H1 (cell line): ENCODE measurements around the gene CCT4. TPM values are rescaled to one million over a fixed set of nuclear protein-coding genes. Genes with fewer than 3 reads are reported as not detected.

Experiments used
- CTCF ChIA-PET: fragments of 300-600 bp; sonication (Branson Sonifier 250); formaldehyde crosslinking; loops from one replicate; lab custom pipeline; 2021; ENCODE audit not compliant: partially characterized antibody; lab: Charles Lee
- POLR2A ChIA-PET: fragments of 300-600 bp; sonication (Branson Sonifier 250); formaldehyde crosslinking; loops from one replicate; lab custom pipeline; 2021; ENCODE audit warnings: inconsistent platforms; ENCODE audit not compliant: partially characterized antibody; lab: Charles Lee
- DNase-seq, 2 experiments: peaks; one replicate each; pipeline versions ENCODE4 v3.0.0 to v3.0.0-alpha.2; 2010 to 2022; ENCODE audit warnings: low spot score in 2 of 2, low read depth in 1 of 2, mixed read lengths in 1 of 2
- FAIRE-seq: peaks from 2 replicates; lab custom pipeline; 2011; peaks lifted over from hg19 to GRCh38; lab: Jason Lieb, UNC
- H2AFZ ChIP-seq: 2 replicates; pipeline ENCODE4 v1.8.1; 2012; ENCODE audit warnings: low read length, inconsistent platforms
- H2AK5ac ChIP-seq: 2 replicates; pipeline ENCODE4 v1.6.1; 2013; ENCODE audit warnings: low read depth, low read length
- H2BK120ac ChIP-seq: replicated peaks from 2 replicates; pipeline ENCODE3; 2013; ENCODE audit warnings: low read depth, low read length, inconsistent platforms
- H2BK12ac ChIP-seq: 2 replicates; pipeline ENCODE4 v1.6.1; 2013; ENCODE audit warnings: low read depth, low read length
- H2BK15ac ChIP-seq: 2 replicates; pipeline ENCODE4 v1.6.1; 2013; ENCODE audit warnings: low read length
- H2BK20ac ChIP-seq: 2 replicates; pipeline ENCODE4 v1.6.1; 2013; ENCODE audit warnings: low read length
- H2BK5ac ChIP-seq: 2 replicates; pipeline ENCODE4 v1.6.1; 2013; ENCODE audit warnings: low read depth, low read length
- H3K14ac ChIP-seq: 2 replicates; pipeline ENCODE4 v1.6.1; 2013; ENCODE audit warnings: inconsistent platforms; ENCODE audit not compliant: insufficient read length
- H3K18ac ChIP-seq: 2 replicates; pipeline ENCODE4 v1.6.1; 2013; ENCODE audit warnings: low read length; ENCODE audit errors: extremely low read depth
- H3K23ac ChIP-seq: 2 replicates; pipeline ENCODE4 v1.6.1; 2013; ENCODE audit warnings: inconsistent platforms; ENCODE audit not compliant: insufficient read length
- H3K23me2 ChIP-seq: 2 replicates; pipeline ENCODE4 v1.6.1; 2013; ENCODE audit warnings: low read depth, low read length
- H3K27ac ChIP-seq: 2 replicates; pipeline ENCODE4 v1.6.1; 2011; ENCODE audit warnings: low read depth, low read length, inconsistent platforms
- H3K27me3 ChIP-seq, 4 experiments: replicated peaks in 1 of 4; 1 replicate in 1 of 4; 2 replicates in 3 of 4; pipeline versions ENCODE4 v1.6.1 to v1.8.1; 2011 to 2013; ENCODE audit warnings: low read length in 3 of 4, mild to moderate bottlenecking in 3 of 4, inconsistent platforms in 2 of 4, mixed read lengths in 2 of 4, moderate library complexity in 1 of 4; ENCODE audit not compliant: control insufficient read depth in 3 of 4, insufficient read depth in 3 of 4; ENCODE audit errors: extremely low read depth in 1 of 4
- H3K36me3 ChIP-seq, 4 experiments: 2 replicates each; pipeline versions ENCODE4 v1.6.1 to v1.8.1; 2011 to 2013; ENCODE audit warnings: mild to moderate bottlenecking in 4 of 4, low read length in 3 of 4, moderate library complexity in 2 of 4, control low read depth in 1 of 4, inconsistent platforms in 1 of 4; ENCODE audit not compliant: insufficient read depth in 4 of 4, control insufficient read depth in 2 of 4
- H3K4ac ChIP-seq: replicated peaks from 2 replicates; pipeline ENCODE3; 2013; ENCODE audit warnings: low read length, low read depth, mixed read lengths, inconsistent platforms; ENCODE audit not compliant: insufficient read length
- H3K4me1 ChIP-seq, 4 experiments: replicated peaks in 1 of 4; 1 replicate in 1 of 4; 2 replicates in 3 of 4; pipeline versions ENCODE4 v1.6.1 to v1.8.1; 2011 to 2013; ENCODE audit warnings: low read length in 3 of 4, inconsistent platforms in 2 of 4, mixed read lengths in 1 of 4; ENCODE audit not compliant: insufficient read depth in 4 of 4, control insufficient read depth in 3 of 4
- H3K4me2 ChIP-seq, 2 experiments: 2 replicates each; pipeline versions ENCODE4 v1.6.1 to v1.8.1; 2011 to 2013; ENCODE audit warnings: low read depth in 2 of 2, low read length in 2 of 2, control low read depth in 1 of 2, inconsistent platforms in 1 of 2, mild to moderate bottlenecking in 1 of 2; ENCODE audit not compliant: insufficient read depth in 1 of 2
- H3K4me3 ChIP-seq, 4 experiments: fragments of 200-600, 300-600 bp in 1 of 4; sonication (generic), shearing (Covaris generic), sonication (Bioruptor Twin) in 1 of 4; 2 replicates each; pipeline versions ENCODE4 v1.5.1 to v1.8.1; 2011 to 2016; ENCODE audit warnings: low read length in 4 of 4, low read depth in 3 of 4, control low read depth in 2 of 4, inconsistent platforms in 2 of 4, mild to moderate bottlenecking in 2 of 4, mixed read lengths in 1 of 4, moderate library complexity in 1 of 4; ENCODE audit not compliant: insufficient read depth in 2 of 4; ENCODE audit errors: extremely low read depth in 1 of 4
- H3K56ac ChIP-seq: replicated peaks from 2 replicates; pipeline ENCODE3; 2013; ENCODE audit warnings: low read depth, mild to moderate bottlenecking, mixed read lengths, low read length, inconsistent platforms; ENCODE audit not compliant: insufficient read length
- H3K79me1 ChIP-seq: 2 replicates; pipeline ENCODE4 v1.6.1; 2013; ENCODE audit warnings: low read depth, low read length, control low read depth
- H3K79me2 ChIP-seq, 2 experiments: 2 replicates each; pipeline versions ENCODE4 v1.6.1 to v1.8.1; 2012 to 2013; ENCODE audit warnings: low read length in 2 of 2, mild to moderate bottlenecking in 2 of 2, inconsistent platforms in 1 of 2; ENCODE audit not compliant: insufficient read depth in 2 of 2, control insufficient read depth in 1 of 2
- H3K9ac ChIP-seq, 4 experiments: replicated peaks in 1 of 4; 1 replicate in 1 of 4; 2 replicates in 3 of 4; pipeline versions ENCODE4 v1.6.1 to v1.8.1; 2011 to 2013; ENCODE audit warnings: low read depth in 3 of 4, low read length in 3 of 4, control low read depth in 2 of 4, mild to moderate bottlenecking in 2 of 4, moderate library complexity in 2 of 4, inconsistent platforms in 1 of 4; ENCODE audit errors: extremely low read depth in 1 of 4
- H3K9me3 ChIP-seq, 2 experiments: 2 replicates each; pipeline versions ENCODE4 v1.6.1 to v1.8.1; 2012 to 2013; ENCODE audit warnings: mild to moderate bottlenecking in 2 of 2, moderate library complexity in 2 of 2, control low read depth in 1 of 2, inconsistent platforms in 1 of 2, low read depth in 1 of 2, low read length in 1 of 2, mixed read lengths in 1 of 2; ENCODE audit not compliant: insufficient read depth in 2 of 2
- H4K20me1 ChIP-seq, 2 experiments: replicated peaks in 1 of 2; 2 replicates each; pipeline versions ENCODE3 to v1.8.1; 2011 to 2013; ENCODE audit warnings: inconsistent platforms in 2 of 2, low read length in 2 of 2, mild to moderate bottlenecking in 1 of 2; ENCODE audit not compliant: insufficient read depth in 2 of 2, control insufficient read depth in 1 of 2
- H4K5ac ChIP-seq: 2 replicates; pipeline ENCODE4 v1.6.1; 2013; ENCODE audit warnings: low read length, low read depth, mixed read lengths, inconsistent platforms; ENCODE audit not compliant: insufficient read length
- H4K8ac ChIP-seq: 2 replicates; pipeline ENCODE4 v1.8.0; 2013; ENCODE audit warnings: mild to moderate bottlenecking, moderate library complexity, low read length, inconsistent platforms; ENCODE audit not compliant: insufficient read depth; ENCODE audit errors: extremely low read depth
- H4K91ac ChIP-seq: replicated peaks from 2 replicates; pipeline ENCODE3; 2013; ENCODE audit warnings: low read length, mixed read lengths, inconsistent platforms; ENCODE audit not compliant: insufficient read length
- NANOG ChIP-seq: IDR thresholded peaks from 2 replicates; pipeline ENCODE4 v1.6.1; 2011; ENCODE audit warnings: low read length, low read depth, mild to moderate bottlenecking, inconsistent platforms; ENCODE audit not compliant: insufficient read depth, poor library complexity, severe bottlenecking
- NRF1 ChIP-seq: IDR thresholded peaks from 2 replicates; pipeline ENCODE4 v1.6.1; 2011; ENCODE audit warnings: mild to moderate bottlenecking, low read depth, low read length, improper control_type of control experiment
- SIRT6 ChIP-seq: IDR thresholded peaks from one replicate; pipeline ENCODE4 v1.7.1; 2012; ENCODE audit warnings: low read length, inconsistent platforms
- WGBS, 2 experiments: shearing (Covaris generic) in 1 of 2; methylation state at CpG; one replicate each; pipeline versions ENCODE4 v1.1.6 to v1.1.7; 2013 to 2015; ENCODE audit warnings: low lambda C conversion rate in 2 of 2, mixed read lengths in 2 of 2, inconsistent platforms in 1 of 2, low coverage in 1 of 2, missing lambda C conversion rate in 1 of 2; ENCODE audit not compliant: insufficient replicate concordance in 2 of 2, insufficient coverage in 1 of 2, insufficient read length in 1 of 2; ENCODE audit errors: extremely low coverage in 1 of 2, missing lambda C conversion rate in 1 of 2; 5-methylcytosine and 5-hydroxymethylcytosine counted together
- polyA plus RNA-seq, 7 experiments: library from polyadenylated mRNA; depleted of rRNA in 3 of 7; stranded (reverse) in 5 of 7; unstranded in 2 of 7; fragments of >200 nt in 5 of 7; fragments of 200-250 nt in 2 of 7; gene quantifications; 1 replicate in 5 of 7; 2 replicates in 1 of 7; 4 replicates in 1 of 7; pipeline versions ENCODE4 v1.2.1 to v1.2.3, GENCODE V29; 2011 to 2013; ENCODE audit warnings: missing spikeins in 2 of 7, mixed read lengths in 2 of 7
- total RNA-seq: library from RNA; stranded (reverse); fragmentation: NEBNext Ultra II Directional; extraction: Animal tissue kit (Norgen Biotek cat#: 25700); gene quantifications from 2 replicates; pipeline ENCODE4 v1.2.1, GENCODE V29; 2021

CCT4 gene
- total and polyA plus RNA-seq, 2 of the 8 experiments (the other 6 are each of a cell fraction or from before 2014, with no cell fraction given) = 129 to 359 TPM

DNA sequence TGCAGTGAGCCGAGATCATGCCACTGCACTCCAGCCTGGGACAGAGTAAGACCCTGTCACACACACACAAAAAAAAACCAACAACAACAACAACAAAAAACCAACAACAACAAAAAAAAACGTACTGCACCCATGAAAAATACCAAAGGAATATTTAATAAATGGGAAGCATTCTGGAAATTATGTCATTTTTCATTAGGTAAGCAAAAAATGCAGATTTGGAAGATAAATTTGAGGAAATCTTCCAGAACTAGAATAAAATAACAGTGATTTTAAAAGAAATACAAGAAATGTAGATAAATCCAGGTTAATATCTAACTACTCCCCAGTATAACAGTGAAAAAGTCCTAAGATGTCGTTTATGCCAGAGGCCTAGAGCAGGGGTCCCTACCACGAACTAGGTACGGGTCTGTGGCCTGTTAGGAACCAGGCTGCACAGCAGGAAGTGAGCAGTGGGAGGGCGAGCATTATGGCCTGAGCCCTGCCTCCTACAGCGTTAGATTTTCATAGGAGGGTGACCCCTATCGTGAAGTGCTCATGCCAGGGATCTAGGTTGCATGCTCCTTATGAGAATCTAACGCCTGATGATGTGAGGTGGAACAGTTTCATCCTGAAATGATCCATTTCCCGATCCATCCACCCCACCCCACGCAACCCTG, 56.1 kb downstream of the CCT4 start:
- WGBS, 2 experiments = 88% methylated on average over 11 of the region's 11 CpGs; no CpG with 5 or more reads in 1 of the 2 experiments
- Histone ChIP-seq H3K27ac (no peak overlapping the region), H3K79me2 (no peaks in the 10 kb centered on the region), H3K9me3 (no peaks in the 10 kb centered on the region), H3K23ac (no peak overlapping the region), H2BK120ac (no peak overlapping the region), H3K4me1 (no peaks in the 10 kb centered on the region), H2BK20ac (no peak overlapping the region), H4K20me1 (no peaks in the 10 kb centered on the region), H4K8ac (no peak overlapping the region), H2BK5ac (no peak overlapping the region), H3K56ac (no peak overlapping the region), H3K4ac (no peak overlapping the region), H3K9ac (no peak overlapping the region), H3K4me2 (no peak overlapping the region), H4K5ac (no peak overlapping the region), H3K4me3 (no peak overlapping the region), H3K14ac (no peak overlapping the region), H2AFZ (no peak overlapping the region), H4K91ac (no peak overlapping the region), H3K18ac (no peak overlapping the region), H3K27me3 (no peaks in the 10 kb centered on the region), H3K79me1 (no peaks in the 10 kb centered on the region), H2AK5ac (no peak overlapping the region), H2BK15ac (no peak overlapping the region), H3K23me2 (no peaks in the 10 kb centered on the region), H3K36me3 (peaks cover 0 to 3% (median 0%) of the 10 kb centered on the region in 4 experiments; a peak in 1 of 8 replicates), H2BK12ac (no peak overlapping the region)
- POLR2A ChIA-PET = no interaction called here
- FAIRE-seq = no peak
- DNase-seq = no peak
- CTCF ChIA-PET = interaction anchor here (1.3 kb wide), 1 partner anchor 20 kb away, joined by 3 read pairs; no protein-coding TSS in a partner anchor
- TF ChIP-seq NRF1 (no peak), SIRT6 (no peak), NANOG (no peak)
